ENCODE results near the gene IER5L.
"Not testable (repeated sequence)": the region's sequence is repeated elsewhere in the genome, so short reads cannot be mapped to it uniquely, and the experiment has no call there.

Gene IER5L

DNA sequence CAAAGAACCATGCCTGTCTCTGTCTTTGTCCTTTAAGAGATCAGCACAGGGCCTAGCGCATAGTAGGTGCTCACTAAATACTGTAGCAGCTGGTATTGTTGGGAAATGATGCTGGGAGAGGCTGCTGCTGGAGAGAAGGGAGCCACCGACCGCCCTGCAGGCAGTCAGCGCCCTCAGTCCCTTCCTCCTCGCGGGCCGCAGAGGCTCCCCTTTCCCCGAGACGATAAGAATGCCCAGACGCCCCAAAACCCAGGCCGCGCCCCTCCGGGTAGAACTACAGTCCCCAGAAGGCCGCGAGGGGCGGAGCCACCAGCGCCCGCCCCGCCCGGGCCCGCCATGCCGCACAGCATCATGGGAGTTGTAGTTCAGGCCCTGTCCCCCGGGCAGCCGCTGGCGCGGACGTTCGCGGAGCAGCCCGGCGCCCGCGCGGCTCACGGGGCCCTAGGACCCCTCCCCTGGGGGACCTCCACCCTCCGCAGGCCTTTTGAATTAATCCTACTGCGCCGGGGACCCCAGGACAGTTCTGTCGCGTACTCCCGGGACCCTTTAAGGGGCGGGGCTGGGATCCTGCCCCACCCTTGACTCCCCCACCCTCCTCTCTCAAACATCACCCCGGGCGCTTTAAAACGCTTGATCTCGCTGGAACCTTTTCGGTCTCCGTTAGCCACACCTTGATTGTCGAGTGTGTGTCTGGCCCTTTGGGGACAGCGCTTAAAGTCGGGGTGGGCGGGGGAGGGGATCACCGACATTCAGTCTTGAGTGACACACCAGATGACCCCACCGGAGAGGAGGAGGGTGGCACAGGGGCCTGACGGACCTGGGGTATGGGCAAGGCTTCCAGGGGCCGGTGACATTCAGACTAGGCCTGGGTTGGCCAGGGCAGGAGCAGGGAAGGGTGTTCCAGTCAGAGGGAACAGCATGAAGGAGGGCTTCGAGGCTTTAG, 24.8 kb upstream of the IER5L start:
- DNase-seq (ENCODE audit: low read depth), result peak; percentile 71

DNA sequence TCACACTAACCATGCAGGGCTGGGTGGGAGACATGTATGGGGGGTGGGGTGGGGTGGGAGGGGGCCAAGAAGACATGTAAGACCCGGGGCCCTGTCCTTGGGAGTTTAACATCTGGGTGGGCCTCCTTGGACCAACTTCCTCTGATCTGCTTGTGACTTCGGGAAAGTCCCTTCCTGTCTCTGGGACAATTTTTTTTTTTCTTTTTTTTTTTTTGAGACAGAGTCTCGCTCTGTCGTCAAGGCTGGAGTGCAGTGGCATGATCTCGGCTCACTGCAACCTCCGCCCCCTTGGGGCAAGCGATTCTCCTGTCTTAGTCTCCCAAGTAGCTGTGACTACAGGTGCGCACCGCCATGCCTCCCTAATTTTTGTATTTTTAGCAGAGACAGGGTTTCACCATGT, 23.8 kb upstream of the IER5L start:
- DNase-seq (ENCODE audit: low read depth), result no peak

DNA sequence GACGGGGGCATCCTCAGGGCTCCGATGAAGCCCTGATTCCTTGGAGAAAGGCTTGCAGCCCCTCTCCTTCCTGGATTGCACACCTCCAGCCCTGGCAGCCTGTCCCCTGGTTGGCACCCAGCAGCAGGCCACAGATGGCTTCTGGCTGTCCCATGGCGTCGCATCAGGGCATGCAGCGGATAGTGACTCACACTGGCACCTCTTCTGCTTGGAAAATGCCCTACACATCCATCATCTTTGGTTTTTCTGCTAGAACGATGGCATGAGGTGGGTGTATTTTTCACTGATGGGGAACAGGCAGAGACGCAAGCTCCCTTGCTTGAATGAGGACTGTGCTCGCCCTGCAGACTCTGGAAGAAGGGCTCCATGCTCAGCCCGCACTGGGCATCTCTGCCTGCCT, 23.2 kb upstream of the IER5L start:
- DNase-seq (ENCODE audit: low read depth), result no peak

DNA sequence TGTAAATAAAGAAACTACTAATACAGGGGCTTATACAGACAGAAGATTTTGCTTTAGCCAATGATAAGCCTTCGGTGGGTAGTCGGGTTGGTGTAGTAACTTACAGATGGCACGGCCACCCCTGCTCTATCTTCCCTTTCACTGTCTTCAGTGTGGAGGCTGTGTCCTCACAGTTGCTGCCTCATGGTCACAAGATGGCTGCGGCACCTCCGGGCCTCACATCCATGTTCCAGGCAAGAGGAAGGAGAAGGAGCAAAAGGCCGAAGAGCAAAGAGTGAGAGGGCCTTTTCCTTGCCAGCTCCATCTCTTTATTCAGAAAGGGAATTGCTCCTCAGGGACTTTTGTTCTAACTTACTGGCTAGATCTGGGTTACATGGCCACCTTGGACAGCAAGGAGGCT, 22.2 kb upstream of the IER5L start:
- no peak for DNase-seq (ENCODE audit: low read depth)

DNA sequence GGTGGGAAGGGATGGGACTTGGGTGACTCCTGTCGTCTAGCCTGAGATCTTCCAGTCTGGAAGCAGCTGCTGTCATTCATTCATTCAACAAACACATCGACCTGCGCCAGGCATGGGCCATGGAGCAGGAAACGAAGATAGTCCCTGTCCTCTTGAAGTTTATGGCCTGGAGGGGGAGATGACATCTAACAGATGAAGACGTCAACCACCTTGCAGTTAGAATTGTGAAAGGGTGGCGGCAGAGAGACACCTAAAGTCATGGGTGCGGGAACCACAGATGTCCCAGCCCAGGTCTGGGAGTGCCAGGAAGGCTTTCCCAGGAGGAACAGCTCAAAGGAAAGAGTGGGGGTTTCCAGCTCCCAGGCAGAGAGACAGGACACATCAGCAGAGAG, 21.0 kb upstream of the IER5L start:
- DNase-seq (ENCODE audit: low read depth), result no peak

DNA sequence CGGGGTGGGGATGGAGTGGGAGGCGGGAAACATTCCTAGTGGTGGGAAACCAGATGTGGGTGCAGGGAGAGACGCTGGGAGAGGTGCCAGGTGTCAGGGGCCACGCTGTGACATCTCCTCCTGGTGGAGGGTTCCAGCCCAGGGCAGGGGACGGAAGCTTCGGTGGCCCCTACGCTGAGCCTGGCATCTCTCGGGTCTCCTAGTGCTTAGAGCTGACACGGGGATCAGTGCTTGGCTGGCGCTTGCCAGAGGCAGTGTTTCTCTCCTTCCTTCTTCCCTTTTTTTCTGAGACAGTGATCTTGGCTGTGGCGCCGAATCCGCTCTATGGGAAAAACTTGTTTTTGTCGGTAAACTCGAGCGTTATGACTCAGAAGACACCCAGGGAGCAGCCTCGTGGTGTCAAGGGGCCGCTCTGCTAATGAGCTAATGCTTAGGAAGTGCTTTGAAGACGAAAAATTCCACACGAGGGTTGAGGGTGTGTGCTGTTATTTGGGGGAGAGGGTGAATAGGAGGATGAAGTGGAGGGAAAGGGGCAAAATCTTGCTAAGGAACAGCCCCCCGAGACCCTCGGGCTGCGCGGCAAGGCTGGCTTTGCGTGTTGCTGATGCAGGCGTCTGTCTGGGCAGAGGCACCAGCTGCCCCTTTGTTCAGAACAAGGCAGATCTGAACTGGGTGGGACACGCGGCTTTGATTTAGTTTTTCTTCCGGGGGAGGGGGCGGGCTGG, 20.4 kb upstream of the IER5L start:
- DNase-seq (ENCODE audit: low read depth), result peak; percentile 95

DNA sequence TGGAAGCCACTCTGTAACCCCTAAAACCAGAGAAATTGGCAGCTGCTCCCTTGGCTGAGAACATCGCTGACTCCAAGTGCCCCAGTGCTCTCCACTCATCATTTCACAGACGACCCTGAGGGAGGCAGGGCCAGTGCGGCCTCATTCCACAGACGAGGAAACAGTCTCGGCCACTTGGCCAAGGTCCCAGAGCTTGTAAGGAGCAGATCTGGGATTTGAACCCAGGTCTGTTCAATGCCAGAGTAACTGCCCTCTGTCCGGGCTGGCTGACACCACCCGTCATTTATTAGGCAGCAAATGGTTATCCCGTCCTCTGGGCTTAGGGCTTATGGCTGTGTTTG, 19.9 kb upstream of the IER5L start:
- peak; percentile 27 for DNase-seq (ENCODE audit: low read depth)

DNA sequence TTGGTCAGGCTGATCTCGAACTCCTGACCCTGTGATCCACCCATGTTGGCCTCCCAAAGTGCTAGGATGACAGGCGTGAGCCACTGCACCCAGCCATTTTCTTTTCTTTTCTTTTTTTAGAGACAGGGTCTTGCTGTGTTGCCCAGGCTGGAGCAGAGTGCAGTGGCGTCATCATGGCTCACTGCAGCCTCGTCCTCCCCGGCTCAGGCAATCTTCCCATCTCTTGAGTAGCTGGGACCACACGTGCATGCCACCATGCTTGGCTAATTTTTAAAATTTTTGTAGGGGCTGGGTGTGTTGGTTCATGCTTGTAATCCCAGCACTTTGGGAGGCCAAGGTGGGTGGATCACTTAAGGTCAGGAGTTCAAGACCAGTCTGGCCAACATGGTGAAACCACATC, 19.0 kb upstream of the IER5L start:
- not testable (repeated sequence) for DNase-seq (ENCODE audit: low read depth)

DNA sequence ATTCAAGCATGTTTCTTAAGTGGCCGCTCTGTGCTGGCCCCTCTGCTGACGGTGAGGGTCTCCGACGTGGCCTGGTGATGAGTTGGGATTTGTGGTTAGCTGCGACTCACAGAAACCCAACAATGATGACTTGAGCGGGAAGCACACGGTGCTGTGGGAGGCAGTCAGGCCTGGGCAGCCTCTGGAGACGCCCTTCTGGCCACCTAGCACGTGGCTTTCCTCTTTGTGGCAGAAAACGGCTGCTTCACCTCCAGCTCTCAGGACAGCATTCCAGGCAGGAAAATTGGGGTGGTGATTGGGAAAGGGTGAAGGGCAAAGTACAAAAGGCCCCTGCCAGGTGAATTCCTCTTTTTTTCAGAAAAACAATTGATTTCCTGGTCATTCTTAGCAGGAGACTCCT, 17.5 kb upstream of the IER5L start:
- DNase-seq (ENCODE audit: low read depth), result no peak

DNA sequence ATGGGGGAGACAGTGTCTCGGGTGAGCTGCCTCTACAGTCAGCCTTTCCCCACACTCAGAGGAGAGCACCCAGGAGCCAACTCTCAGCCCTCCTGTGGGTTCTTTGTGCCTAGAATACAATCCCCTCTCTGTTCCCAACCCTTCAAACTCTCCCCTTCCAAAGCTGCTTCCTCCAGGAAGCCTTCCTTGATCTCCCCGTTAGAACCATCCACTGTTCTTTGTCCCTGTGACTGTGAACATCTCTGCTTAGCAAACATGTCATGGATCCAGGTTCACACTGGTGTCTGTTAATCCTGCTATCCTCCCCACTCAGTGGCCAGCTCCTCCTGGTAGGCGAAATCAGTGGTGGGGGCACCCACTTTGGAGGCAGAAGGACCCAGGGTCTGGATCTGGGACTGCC, 16.2 kb upstream of the IER5L start:
- DNase-seq (ENCODE audit: low read depth), result no peak

DNA sequence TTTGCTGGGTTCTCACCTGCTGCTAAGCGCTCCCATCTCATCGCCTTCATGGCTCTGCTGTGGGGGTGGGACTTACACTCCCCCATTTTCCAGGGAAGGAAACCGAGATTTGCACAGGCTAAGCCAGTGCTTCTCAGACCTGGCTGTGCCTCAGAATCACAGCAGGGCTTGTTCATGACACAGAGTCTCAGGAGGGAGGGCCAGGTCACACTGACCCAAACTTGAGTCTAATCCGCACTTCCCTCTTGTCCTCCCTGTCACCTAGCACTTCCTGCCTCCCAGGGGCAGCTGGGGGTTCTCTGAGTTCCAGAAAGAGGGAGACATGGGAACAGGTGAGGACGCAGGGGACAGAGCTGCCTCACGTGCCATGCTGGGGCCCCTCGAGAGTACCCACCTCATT, 15.6 kb upstream of the IER5L start:
- DNase-seq (ENCODE audit: low read depth), result no peak

DNA sequence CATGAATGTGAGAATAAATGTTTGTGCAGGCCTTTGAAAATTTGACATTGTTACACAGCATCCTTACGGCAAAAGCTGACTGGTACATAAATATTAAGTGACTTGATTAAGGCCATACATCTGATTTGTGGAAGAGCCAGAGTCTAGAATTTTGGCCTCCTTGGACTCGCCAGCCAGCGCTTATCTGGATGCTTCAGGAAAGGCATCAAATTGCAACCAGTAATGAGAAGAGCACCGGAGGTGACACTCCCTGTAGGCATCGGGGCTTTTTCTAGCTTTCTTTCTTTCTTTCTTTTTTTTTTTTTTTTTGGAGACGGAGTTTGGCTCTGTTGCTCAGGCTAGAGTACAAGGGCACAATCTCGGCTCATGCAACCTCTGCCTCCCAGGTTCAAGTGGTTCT, 13.2 kb upstream of the IER5L start:
- DNase-seq (ENCODE audit: low read depth), result no peak

DNA sequence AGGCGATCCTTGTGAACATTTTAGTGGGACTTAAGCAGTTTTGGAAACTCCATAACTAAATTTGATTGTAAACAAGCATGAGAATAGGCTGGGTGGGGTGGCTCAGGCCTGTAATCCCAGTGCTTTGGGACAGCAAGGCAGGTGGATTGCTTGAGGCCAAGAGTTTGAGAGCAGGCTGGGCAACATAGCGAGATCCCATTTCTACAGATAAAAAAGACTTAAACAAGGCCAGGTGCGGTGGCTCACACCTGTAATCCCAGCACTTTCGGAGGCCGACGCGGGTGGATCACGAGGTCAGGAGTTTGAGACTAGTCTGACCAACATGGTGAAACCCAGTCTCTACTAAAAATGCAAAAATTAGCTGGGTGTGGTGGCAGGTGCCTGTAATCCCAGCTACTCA, 11.9 kb upstream of the IER5L start:
- not testable (repeated sequence) for DNase-seq (ENCODE audit: low read depth)

DNA sequence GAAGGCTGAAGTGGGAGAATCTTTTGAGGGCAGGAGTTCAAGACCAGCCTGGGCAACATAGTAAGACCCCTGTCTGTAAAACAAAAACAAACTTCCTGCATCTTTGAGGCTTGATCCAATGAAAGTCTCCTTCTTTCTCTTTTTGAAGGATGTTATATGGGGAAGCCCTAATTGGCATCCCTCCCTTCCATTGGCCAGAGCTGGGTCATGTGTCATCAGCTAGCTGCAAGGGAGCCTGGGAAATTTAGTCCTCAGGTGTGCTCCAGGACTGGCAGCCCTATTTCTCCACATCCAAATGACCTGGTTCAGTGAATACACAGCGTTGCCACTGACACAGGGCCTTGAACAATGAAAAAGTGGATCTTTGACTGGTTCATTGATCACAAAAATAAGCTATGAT, 9.0 kb upstream of the IER5L start:
- no peak for DNase-seq (ENCODE audit: low read depth)

DNA sequence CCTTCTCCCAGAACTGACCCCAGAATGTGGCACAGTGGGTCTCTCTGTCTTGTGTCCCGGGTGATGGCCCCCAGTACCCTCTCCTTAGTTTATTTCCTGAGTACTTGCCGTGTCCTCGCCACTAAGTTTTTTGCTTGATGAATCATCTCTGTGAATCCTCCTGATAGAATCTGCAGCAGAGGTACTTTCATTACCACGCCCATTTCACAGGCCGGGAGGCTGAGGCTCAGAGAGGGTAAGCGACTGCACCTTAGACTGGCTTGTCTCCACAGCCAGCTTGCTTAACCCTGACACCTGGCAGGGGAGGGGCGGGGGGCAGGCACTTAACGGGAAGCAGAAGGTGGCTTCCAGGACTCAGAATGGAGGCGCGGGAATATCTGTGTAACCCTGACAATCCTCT, 7.9 kb upstream of the IER5L start:
- peak; percentile 37 for DNase-seq (ENCODE audit: low read depth)

DNA sequence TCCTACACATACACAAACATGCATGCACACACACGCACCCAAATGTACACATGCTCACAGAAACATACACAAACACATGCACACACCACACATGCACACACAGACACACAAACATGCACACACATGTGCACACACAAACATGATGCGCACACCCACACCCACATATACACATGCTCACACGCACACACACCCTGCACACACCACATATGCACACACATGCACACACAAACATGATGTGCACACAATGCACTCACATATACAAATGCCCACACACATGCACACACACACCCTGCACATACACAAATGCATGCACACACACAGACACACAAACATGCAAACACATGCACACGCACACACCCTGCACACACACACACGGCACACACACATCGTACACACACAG, 7.3 kb upstream of the IER5L start:
- DNase-seq (ENCODE audit: low read depth), result no peak

DNA sequence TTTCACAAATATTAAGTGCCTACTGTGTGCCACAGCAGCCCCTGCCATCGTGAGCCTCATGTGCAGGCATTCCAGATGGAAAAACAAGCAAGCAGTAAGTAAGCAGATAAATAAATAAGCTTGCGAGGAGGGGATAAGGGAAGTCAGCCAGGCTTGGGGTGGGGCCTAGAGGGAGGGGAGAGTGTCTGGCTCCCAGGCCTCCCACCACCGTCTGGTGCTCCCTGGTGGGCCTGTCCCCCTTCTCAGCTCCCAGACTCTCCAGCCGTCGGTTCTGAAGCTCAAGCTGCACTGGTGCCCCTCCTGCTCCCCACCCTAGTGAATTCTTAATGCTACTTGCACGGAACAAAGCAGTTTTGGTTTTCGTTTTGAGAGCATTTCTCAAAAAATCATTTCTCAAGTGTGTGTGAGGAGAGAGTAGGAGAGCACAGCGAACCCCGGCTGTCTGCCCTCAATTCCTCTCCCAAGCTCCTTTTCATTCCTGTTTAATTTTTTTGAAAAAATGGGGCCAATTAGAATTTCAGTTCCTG, 6.6 kb upstream of the IER5L start:
- DNase-seq (ENCODE audit: low read depth), result no peak

DNA sequence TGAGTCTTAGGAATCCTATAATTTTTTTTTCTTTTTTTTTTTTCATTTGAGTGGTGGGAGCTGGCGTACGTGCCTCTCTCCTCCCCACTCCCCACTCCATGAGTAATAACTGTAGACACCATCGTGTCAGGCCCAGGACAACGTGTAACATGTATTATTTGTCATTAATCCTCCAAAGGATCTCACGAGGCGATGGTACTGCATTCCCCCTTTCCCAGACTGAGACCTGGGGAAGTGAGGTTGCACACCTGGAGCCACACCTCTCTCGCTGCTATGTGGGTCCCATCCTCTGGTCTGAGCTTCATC, 6.1 kb upstream of the IER5L start:
- no peak for DNase-seq (ENCODE audit: low read depth)

DNA sequence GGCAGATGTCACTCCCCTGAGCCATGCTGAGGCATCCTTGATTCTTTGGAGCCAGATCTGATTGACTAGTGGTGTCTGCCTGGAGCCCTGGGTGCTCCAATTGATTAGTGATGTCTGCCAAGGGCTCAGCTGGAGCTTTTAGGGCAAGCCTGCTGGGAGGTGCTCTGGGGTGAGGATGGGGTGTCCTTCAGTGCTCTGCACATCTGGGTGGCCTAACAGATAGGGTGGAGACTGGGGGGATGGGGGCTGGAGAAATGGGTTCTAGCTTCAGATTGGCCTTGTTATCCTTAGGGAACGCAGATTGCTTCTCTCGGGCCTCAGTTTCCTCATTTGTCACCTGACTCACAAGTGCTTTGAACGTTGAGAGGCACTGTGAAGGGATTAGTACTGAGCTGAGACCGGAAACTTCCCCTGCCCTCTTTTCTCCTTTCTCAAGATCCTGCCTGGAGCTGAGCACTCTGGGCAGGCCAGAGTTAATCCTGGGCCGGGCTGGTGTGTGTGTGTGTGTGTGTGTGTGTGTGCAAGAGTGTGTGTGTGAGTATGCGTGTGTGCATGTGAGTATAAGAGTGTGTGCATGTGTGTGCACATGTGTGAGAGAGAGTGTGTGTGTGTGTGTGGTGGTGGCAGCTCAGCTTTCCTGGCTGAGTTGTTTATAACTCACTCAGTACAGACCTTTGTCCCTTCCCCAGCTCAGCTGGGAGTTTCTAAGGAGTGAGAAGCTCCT, 5.6 kb upstream of the IER5L start:
- DNase-seq (ENCODE audit: low read depth), result peak; percentile 36

DNA sequence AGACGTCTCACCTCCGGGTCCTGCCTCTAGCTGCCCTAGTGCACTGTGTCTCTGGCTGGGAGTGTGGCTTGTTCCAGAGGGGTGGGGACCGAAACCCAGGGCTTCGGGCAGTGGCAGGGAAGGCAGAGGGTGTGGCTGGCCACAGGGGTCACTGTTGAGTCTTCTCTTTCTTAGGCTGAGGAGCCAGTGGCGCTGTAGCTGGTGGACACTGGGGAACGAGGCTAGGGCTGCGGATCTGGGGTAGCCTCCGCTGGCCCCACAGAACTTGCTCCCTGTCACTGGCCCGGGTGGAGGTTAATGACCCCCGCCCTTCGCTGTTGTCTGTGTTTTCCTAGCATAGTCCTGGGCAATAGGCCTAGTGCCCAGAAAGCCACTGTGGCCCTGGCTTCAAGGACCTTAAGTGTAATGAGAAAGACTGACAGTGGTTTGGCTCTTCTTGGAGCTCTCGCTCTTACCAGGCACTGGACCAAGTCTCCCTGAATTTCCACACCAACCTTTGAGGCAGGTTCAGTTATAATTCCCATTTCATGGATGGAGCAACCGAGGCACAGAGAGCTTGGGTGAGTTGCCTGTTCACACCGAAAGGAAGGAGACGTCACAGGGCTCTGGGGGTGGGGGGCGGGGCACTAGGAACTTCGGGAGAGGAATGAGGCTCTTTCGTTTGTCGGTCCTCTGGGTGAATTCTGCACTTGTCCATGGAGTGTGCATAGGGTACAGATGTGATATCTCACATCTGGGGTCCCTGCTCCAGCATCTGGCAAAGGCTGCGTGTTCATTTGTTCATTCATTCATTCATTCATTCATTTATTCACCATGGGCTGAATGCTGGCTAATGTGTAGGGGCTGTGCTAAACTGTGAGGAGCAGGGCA, 4.8 kb upstream of the IER5L start:
- no peak for DNase-seq (ENCODE audit: low read depth)

DNA sequence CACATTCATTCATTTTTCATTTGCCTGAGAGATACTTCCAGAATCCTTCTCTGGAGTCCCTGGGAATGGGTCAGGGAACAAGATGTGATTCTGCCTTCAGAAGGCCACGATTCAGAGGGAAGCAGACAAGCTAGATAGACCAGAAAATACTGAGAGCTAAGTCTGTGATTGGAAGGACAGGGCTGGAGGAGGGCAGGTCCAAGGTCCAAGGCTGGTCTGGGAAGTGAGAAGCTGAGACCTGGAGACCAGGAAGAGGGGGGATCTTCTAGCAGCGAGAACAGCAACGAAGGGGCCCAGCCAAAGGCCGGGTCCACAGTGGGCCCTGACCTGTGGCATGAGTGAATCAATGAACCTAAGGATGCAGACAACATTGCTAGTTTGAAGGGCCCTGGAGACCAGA, 4.1 kb upstream of the IER5L start:
- DNase-seq (ENCODE audit: low read depth), result no peak

DNA sequence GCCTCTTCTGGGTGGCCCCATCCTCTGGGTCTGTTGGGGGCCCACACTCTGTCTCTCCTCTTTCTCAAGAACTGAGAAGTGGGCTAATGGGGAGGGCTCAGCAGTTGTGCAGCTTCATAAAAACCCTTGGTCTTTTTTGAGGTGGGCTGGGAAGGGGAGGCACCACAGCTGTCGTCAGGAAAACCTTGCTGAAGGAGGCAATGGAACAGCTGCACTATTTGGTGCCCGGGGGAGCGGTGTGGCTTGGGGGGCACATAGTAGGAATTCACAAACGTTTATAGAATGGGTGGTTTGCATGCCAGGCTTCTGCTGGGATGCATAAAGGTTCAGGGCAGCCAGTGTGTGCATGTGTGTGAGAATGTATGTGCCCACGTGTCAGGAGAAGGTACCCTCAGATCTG, 3.2 kb upstream of the IER5L start:
- no peak for DNase-seq (ENCODE audit: low read depth)

Data from iris pigment epithelial cell (primary cell).